Sigmoid colon (tissue), 7 donors: ENCODE data around the gene MYO15B. TPM values are rescaled to one million over a fixed set of nuclear protein-coding genes. Genes with fewer than 3 reads are reported as not detected.

Experiments used
- DNase-seq: peaks from one replicate; pipeline ENCODE4 v3.0.0-alpha.2; 2019
- H3K27ac ChIP-seq, 4 donors: fragments of 200-600 bp; sonication (generic); one replicate each; pipeline ENCODE4 v1.5.1; 2016 to 2019; ENCODE audit warnings: mild to moderate bottlenecking in 1 of 4
- H3K27me3 ChIP-seq, 3 donors: fragments of 200-600 bp; sonication (generic); one replicate each; pipeline ENCODE4 v1.5.1; 2019; ENCODE audit warnings: mild to moderate bottlenecking in 1 of 3
- H3K36me3 ChIP-seq, 4 donors: fragments of 200-600 bp; sonication (generic); one replicate each; pipeline ENCODE4 v1.5.1; 2016 to 2019
- H3K4me1 ChIP-seq, 4 donors: fragments of 200-600 bp; sonication (generic); one replicate each; pipeline ENCODE4 v1.5.1; 2017 to 2019
- H3K4me3 ChIP-seq, 4 donors: fragments of 200-600 bp; sonication (generic); one replicate each; pipeline ENCODE4 v1.5.1; 2017 to 2019; ENCODE audit warnings: mild to moderate bottlenecking in 2 of 4, moderate library complexity in 1 of 4
- H3K9me3 ChIP-seq, 4 donors: fragments of 200-600 bp in 3 of 4; sonication (generic) in 3 of 4; one replicate each; pipeline versions ENCODE4 v1.5.1 to v1.6.1; 2013 to 2019
- EP300 ChIP-seq, 4 donors: sonication (generic); formaldehyde crosslinking; IDR thresholded peaks; one replicate each; pipeline ENCODE4 v1.6.1; 2017; ENCODE audit warnings: antibody characterized with exemption in 4 of 4
- POLR2A ChIP-seq, 2 donors: fragments of 450-650 bp; IDR thresholded peaks; one replicate each; pipeline ENCODE4 v1.6.1; 2016; ENCODE audit warnings: antibody characterized with exemption in 2 of 2, mild to moderate bottlenecking in 2 of 2, moderate library complexity in 2 of 2
- POLR2AphosphoS5 ChIP-seq, 4 donors: sonication (generic); formaldehyde crosslinking; IDR thresholded peaks; one replicate each; pipeline ENCODE4 v1.6.1; 2017; ENCODE audit warnings: antibody characterized with exemption in 4 of 4
- WGBS, 2 donors: extraction: QIAGEN DNeasy Blood & Tissue Kit; methylation state at CpG; one replicate each; pipeline ENCODE4 v1.1.7; 2013; 5-methylcytosine and 5-hydroxymethylcytosine counted together
- intact Hi-C: fragments of 100-400 bp; cut with DNase I; formaldehyde crosslinking; loops from one replicate; pipeline ENCODE4 v1.15.1; 2023
- polyA plus RNA-seq, 3 donors: library from polyadenylated mRNA; stranded (reverse); fragments of 200-250 nt; gene quantifications; one replicate each; pipeline ENCODE4 v1.2.3, GENCODE V29; 2013
- total RNA-seq, 4 donors: library from RNA; depleted of rRNA; stranded (reverse); fragments of >200 nt; gene quantifications; one replicate each; pipeline ENCODE4 v1.1.0, GENCODE V29; 2016
- TF ChIP-seq, protein P1 (sequence below), 4 experiments: fragments of 450-650 bp in 3 of 4; fragments of 200-600 bp in 1 of 4; IDR thresholded peaks; one replicate each; pipeline ENCODE4 v1.5.1; 2016 to 2019; ENCODE audit warnings: antibody characterized with exemption in 4 of 4, mild to moderate bottlenecking in 3 of 4, moderate library complexity in 2 of 4
- donor health status: healthy with polysubstance abuse.
- donor health status: Bipolar disorder and iron deficiency.
- donor health status: healthy.

Gene MYO15B
- total and polyA plus RNA-seq, 7 donors: 33.1 to 460 (median 117) TPM

- no peak overlapping the region for H3K4me3 ChIP-seq
- H3K27ac ChIP-seq: no peak overlapping the region
- peaks cover 0 to 39% (median 14%) of the 10 kb centered on the region in 4 donors for H3K36me3 ChIP-seq
- 80 to 83% methylated on average over 11 of the region's 11 CpGs for WGBS, 2 donors
- no peaks in the 10 kb centered on the region for H3K9me3 ChIP-seq
- no peaks in the 10 kb centered on the region for H3K27me3 ChIP-seq
- no peak for DNase-seq
- H3K4me1 ChIP-seq: no peaks in the 10 kb centered on the region
- TF ChIP-seq EP300 (IDR thresholded peaks at IDR 0.05): no peak
- TF ChIP-seq POLR2AphosphoS5 (IDR thresholded peaks at IDR 0.05): no peak
- TF ChIP-seq, protein P1, sequence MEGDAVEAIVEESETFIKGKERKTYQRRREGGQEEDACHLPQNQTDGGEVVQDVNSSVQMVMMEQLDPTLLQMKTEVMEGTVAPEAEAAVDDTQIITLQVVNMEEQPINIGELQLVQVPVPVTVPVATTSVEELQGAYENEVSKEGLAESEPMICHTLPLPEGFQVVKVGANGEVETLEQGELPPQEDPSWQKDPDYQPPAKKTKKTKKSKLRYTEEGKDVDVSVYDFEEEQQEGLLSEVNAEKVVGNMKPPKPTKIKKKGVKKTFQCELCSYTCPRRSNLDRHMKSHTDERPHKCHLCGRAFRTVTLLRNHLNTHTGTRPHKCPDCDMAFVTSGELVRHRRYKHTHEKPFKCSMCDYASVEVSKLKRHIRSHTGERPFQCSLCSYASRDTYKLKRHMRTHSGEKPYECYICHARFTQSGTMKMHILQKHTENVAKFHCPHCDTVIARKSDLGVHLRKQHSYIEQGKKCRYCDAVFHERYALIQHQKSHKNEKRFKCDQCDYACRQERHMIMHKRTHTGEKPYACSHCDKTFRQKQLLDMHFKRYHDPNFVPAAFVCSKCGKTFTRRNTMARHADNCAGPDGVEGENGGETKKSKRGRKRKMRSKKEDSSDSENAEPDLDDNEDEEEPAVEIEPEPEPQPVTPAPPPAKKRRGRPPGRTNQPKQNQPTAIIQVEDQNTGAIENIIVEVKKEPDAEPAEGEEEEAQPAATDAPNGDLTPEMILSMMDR (IDR thresholded peaks at IDR 0.05): no peak
- no peak for TF ChIP-seq POLR2A (IDR thresholded peaks at IDR 0.05)
- intact Hi-C loops: no loop called here
These were observed 39.0 kb downstream of the MYO15B start for GRCh38 chr17:75626496-75627038.

GRCh38 chr17:75627094-75627493 is 39.5 kb downstream of the MYO15B start:
- Histone ChIP-seq H3K4me1 (no peaks in the 10 kb centered on the region), H3K4me3 (no peak overlapping the region), H3K27me3 (no peaks in the 10 kb centered on the region), H3K36me3 (peaks cover 0 to 39% (median 14%) of the 10 kb centered on the region in 4 donors), H3K27ac (no peak overlapping the region), H3K9me3 (no peaks in the 10 kb centered on the region)
- DNase-seq: no peak
- intact Hi-C loops: no loop called here
- TF ChIP-seq POLR2A (IDR thresholded peaks at IDR 0.05) (no peak), POLR2AphosphoS5 (IDR thresholded peaks at IDR 0.05) (no peak), EP300 (IDR thresholded peaks at IDR 0.05) (no peak)
- TF ChIP-seq, protein P1 (IDR thresholded peaks at IDR 0.05): no peak
- 93% methylated on average over 10 of the region's 10 CpGs for WGBS, 2 donors

DNA sequence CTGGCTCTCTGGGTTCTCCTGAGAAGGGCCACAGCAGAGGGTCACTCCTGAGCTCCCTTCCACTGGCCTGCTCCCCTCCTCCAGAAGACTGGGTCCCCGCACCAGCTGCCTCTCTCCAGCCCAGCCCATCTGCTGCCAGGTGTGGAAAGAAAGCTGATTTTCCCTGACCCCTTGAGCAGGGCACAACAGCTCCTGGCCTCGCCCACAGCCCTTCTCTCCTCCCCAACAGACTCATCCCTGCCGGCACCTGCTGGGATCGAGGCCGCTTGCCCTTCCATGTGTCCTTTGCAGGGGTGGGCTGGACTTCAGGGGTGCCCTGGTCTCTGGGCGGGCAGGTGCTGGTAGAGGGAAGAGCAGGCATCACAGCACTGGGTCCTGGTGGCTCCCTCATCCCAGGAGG is 40.8 kb downstream of the MYO15B start:
- 59 to 83% methylated on average over 6 of the region's 6 CpGs for WGBS, 2 donors
- H3K9me3 ChIP-seq: no peaks in the 10 kb centered on the region
- no peak overlapping the region for H3K27ac ChIP-seq
- TF ChIP-seq POLR2A (IDR thresholded peaks at IDR 0.05): no peak
- TF ChIP-seq EP300 (IDR thresholded peaks at IDR 0.05): no peak
- TF ChIP-seq, protein P1 (IDR thresholded peaks at IDR 0.05): no peak
- TF ChIP-seq POLR2AphosphoS5 (IDR thresholded peaks at IDR 0.05): no peak
- intact Hi-C loops: no loop called here
- H3K4me1 ChIP-seq: peaks cover 0 to 10% (median 9%) of the 10 kb centered on the region in 4 donors
- H3K36me3 ChIP-seq: peaks cover 0 to 39% (median 14%) of the 10 kb centered on the region in 4 donors
- no peak overlapping the region for H3K4me3 ChIP-seq
- no peaks in the 10 kb centered on the region for H3K27me3 ChIP-seq
- DNase-seq: no peak

DNA sequence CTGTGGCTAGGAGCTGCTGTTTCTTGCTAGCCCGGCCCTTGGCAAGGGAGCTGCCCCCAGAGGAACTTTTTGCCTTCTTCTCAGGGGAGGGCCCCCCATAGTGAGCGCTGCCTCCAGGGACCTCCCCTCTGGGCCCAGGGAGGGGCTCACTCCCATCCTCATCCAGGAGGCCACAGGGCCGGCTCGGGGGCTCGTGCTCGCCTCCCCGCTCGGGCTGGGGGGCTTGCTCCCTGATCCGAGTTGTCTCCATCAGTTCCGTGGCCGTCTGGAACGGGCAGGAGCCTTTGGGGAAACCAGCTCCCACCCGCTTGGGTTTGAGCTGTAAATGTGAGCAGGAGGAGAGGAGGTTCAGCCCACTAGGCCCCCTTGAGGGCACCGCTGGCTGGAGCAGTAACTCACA is 41.6 kb downstream of the MYO15B start:
- no peak overlapping the region for H3K4me3 ChIP-seq
- H3K9me3 ChIP-seq: no peaks in the 10 kb centered on the region
- H3K36me3 ChIP-seq: peaks cover 0 to 39% (median 14%) of the 10 kb centered on the region in 4 donors
- peaks cover 0 to 17% (median 17%) of the 10 kb centered on the region in 4 donors for H3K4me1 ChIP-seq
- intact Hi-C loops: no loop called here
- no peak for DNase-seq
- no peak overlapping the region for H3K27ac ChIP-seq
- 84 to 92% methylated on average over 14 of the region's 14 CpGs for WGBS, 2 donors
- H3K27me3 ChIP-seq: no peaks in the 10 kb centered on the region
- TF ChIP-seq EP300 (IDR thresholded peaks at IDR 0.05) (no peak), POLR2A (IDR thresholded peaks at IDR 0.05) (no peak), POLR2AphosphoS5 (IDR thresholded peaks at IDR 0.05) (no peak)
- TF ChIP-seq, protein P1 (IDR thresholded peaks at IDR 0.05): no peak
